ENCODE data around the gene NEFH. TPM values are rescaled to one million over a fixed set of nuclear protein-coding genes. Genes with fewer than 3 reads are reported as not detected.

NEFH gene
- total RNA-seq, 2 donors from 2014 or later, result 0.92 to 1.7 TPM

DNA sequence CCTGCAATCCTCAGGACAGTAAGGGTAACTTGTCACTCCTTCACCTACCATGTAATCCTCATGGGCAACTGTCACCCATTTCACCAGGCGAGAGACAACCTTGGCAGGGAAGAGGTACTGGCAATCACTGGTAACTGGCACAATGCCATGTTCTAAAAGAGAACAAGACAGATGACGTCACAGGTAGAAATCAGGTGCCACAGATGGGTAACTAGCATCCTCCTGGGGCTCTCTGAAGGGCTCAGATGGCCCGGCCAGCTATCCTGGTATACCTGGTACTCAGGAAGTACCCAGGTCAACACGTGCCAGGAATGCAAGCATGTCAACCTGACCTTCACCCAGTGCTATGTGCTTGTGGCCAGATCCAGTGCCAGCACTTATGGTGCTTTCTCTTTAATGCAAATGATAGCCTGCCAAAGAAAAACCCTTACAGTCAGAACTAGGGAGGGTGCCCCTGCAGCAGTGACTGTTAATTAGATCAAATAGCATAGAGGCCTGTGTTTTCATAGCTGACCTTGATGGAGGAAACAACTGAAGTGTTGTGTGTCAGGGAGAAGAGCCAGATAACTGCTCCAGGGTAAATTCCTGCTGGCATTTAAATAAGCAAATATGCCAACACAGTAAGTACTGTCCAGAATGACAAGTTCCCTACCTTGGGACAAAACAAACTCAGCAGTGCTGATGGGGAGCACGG lies 37.3 kb downstream of the NEFH start:
- Histone ChIP-seq H3K4me1 (ENCODE audit: control insufficient read depth, insufficient read depth, low read length) (no peaks in the 10 kb centered on the region), H3K4me3 (ENCODE audit: low read length) (no peak overlapping the region), H3K9ac (ENCODE audit: extremely low read depth, low read length, poor library complexity, severe bottlenecking) (no peak overlapping the region), H3K27me3 (ENCODE audit: control insufficient read depth, insufficient read depth, low read length, poor library complexity, severe bottlenecking) (no peaks in the 10 kb centered on the region), H3K27ac (ENCODE audit: low read depth, low read length) (no peak overlapping the region), H3K36me3 (ENCODE audit: control insufficient read depth, insufficient read depth, low read length) (peaks cover 80% of the 10 kb centered on the region), H3K9me3 (ENCODE audit: control insufficient read depth, low read length) (no peaks in the 10 kb centered on the region)
- Mint-ChIP-seq H3K4me1 (no peaks in the 10 kb centered on the region), H3K36me3 (ENCODE audit: low read depth) (peaks cover 77% of the 10 kb centered on the region), H3K9me3 (no peaks in the 10 kb centered on the region), H3K27me3 (ENCODE audit: insufficient read depth) (no peaks in the 10 kb centered on the region), H3K4me3 (no peak overlapping the region), H3K27ac (no peak overlapping the region)
- TF ChIP-seq, protein P1, sequence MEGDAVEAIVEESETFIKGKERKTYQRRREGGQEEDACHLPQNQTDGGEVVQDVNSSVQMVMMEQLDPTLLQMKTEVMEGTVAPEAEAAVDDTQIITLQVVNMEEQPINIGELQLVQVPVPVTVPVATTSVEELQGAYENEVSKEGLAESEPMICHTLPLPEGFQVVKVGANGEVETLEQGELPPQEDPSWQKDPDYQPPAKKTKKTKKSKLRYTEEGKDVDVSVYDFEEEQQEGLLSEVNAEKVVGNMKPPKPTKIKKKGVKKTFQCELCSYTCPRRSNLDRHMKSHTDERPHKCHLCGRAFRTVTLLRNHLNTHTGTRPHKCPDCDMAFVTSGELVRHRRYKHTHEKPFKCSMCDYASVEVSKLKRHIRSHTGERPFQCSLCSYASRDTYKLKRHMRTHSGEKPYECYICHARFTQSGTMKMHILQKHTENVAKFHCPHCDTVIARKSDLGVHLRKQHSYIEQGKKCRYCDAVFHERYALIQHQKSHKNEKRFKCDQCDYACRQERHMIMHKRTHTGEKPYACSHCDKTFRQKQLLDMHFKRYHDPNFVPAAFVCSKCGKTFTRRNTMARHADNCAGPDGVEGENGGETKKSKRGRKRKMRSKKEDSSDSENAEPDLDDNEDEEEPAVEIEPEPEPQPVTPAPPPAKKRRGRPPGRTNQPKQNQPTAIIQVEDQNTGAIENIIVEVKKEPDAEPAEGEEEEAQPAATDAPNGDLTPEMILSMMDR (conservative IDR thresholded peaks at IDR 0.05), result no peak
- 90 to 95% methylated on average over 5 of the region's 5 CpGs for WGBS, 2 experiments (ENCODE audit: insufficient coverage in 1 of 2, insufficient read length in 1 of 2)
- no peak for DNase-seq

DNA sequence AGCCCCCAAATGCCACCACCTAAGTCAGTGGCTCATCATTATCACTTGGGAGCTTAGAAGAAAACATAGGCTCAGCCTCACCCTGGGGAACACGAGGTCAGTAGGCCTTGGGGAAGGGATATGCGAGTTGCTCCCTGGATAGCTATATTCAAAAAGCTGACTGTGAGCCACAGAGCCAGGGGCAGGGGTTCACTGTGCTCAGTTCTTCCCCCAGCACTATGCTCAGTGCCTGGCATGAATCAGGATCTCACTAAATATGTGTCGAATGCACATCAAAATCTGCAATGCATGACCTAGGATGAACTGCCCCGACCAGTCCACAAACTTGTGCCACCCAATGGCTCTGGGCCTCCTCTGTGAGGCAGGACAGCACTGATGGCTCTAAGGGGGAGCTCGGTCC lies 38.4 kb downstream of the NEFH start:
- H3K4me1 ChIP-seq (ENCODE audit: control insufficient read depth, insufficient read depth, low read length), result no peaks in the 10 kb centered on the region
- Mint-ChIP-seq H3K36me3 (ENCODE audit: low read depth) (peaks cover 82% of the 10 kb centered on the region), H3K27ac (no peak overlapping the region), H3K27me3 (ENCODE audit: insufficient read depth) (no peaks in the 10 kb centered on the region), H3K9me3 (no peaks in the 10 kb centered on the region), H3K4me3 (no peak overlapping the region), H3K4me1 (no peaks in the 10 kb centered on the region)
- H3K27me3 ChIP-seq (ENCODE audit: control insufficient read depth, insufficient read depth, low read length, poor library complexity, severe bottlenecking), result no peaks in the 10 kb centered on the region
- no peak overlapping the region for H3K9ac ChIP-seq (ENCODE audit: extremely low read depth, low read length, poor library complexity, severe bottlenecking)
- H3K9me3 ChIP-seq (ENCODE audit: control insufficient read depth, low read length), result peaks cover 2% of the 10 kb centered on the region
- no peak overlapping the region for H3K4me3 ChIP-seq (ENCODE audit: low read length)
- H3K36me3 ChIP-seq (ENCODE audit: control insufficient read depth, insufficient read depth, low read length), result peaks cover 76% of the 10 kb centered on the region
- TF ChIP-seq, protein P1 (conservative IDR thresholded peaks at IDR 0.05), result no peak
- WGBS, 2 experiments (ENCODE audit: insufficient coverage in 1 of 2, insufficient read length in 1 of 2), result 94 to 97% methylated on average over 5 of the region's 5 CpGs
- no peak for DNase-seq
- H3K27ac ChIP-seq (ENCODE audit: low read depth, low read length), result no peak overlapping the region

DNA sequence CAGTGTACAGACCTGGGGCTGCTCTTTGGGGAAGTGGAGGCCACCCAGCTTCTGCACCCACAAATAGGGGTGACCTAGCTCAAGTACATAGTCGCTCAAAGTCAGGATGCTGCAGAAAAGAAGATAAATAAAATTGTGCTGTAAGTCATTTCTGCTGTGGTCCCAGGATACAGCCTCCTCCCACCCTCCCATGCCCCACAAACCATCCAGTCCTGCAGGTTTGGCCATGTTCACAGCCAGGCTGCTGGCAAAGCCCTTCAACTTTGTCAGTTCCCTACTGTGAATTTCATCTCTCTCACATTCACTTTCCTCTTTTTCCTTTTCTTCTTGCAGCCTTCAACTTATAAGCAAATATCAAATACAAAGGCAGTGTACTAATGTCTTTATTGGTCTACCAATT lies 40.0 kb downstream of the NEFH start:
- H3K9me3 Mint-ChIP-seq, result no peaks in the 10 kb centered on the region

More for the DNA sequence above, 40.0 kb downstream of the NEFH start:
- TF ChIP-seq, protein P1 (conservative IDR thresholded peaks at IDR 0.05), result no peak
- Histone ChIP-seq H3K9ac (ENCODE audit: extremely low read depth, low read length, poor library complexity, severe bottlenecking) (no peak overlapping the region), H3K27ac (ENCODE audit: low read depth, low read length) (no peak overlapping the region), H3K9me3 (ENCODE audit: control insufficient read depth, low read length) (peaks cover 12% of the 10 kb centered on the region), H3K4me3 (ENCODE audit: low read length) (no peak overlapping the region), H3K36me3 (ENCODE audit: control insufficient read depth, insufficient read depth, low read length) (peaks cover 89% of the 10 kb centered on the region), H3K4me1 (ENCODE audit: control insufficient read depth, insufficient read depth, low read length) (no peaks in the 10 kb centered on the region), H3K27me3 (ENCODE audit: control insufficient read depth, insufficient read depth, low read length, poor library complexity, severe bottlenecking) (no peaks in the 10 kb centered on the region)
- Mint-ChIP-seq H3K27ac (no peak overlapping the region), H3K4me1 (no peaks in the 10 kb centered on the region), H3K36me3 (ENCODE audit: low read depth) (peaks cover 89% of the 10 kb centered on the region), H3K4me3 (no peak overlapping the region), H3K27me3 (ENCODE audit: insufficient read depth) (no peaks in the 10 kb centered on the region)
- WGBS, 2 experiments (ENCODE audit: insufficient coverage in 1 of 2, insufficient read length in 1 of 2), result 86% methylated on average over 1 of the region's 1 CpG; no CpG with 5 or more reads in 1 of the 2 experiments
- no peak for DNase-seq
